NK-92 (cell line): ENCODE measurements around the gene IER2.

ENCODE experiments used
- DNase-seq: peaks from one replicate; lab custom pipeline; 2025; ENCODE audit not compliant: unreplicated experiment; lab: John Stamatoyannopoulos, UW

IER2 gene

DNA sequence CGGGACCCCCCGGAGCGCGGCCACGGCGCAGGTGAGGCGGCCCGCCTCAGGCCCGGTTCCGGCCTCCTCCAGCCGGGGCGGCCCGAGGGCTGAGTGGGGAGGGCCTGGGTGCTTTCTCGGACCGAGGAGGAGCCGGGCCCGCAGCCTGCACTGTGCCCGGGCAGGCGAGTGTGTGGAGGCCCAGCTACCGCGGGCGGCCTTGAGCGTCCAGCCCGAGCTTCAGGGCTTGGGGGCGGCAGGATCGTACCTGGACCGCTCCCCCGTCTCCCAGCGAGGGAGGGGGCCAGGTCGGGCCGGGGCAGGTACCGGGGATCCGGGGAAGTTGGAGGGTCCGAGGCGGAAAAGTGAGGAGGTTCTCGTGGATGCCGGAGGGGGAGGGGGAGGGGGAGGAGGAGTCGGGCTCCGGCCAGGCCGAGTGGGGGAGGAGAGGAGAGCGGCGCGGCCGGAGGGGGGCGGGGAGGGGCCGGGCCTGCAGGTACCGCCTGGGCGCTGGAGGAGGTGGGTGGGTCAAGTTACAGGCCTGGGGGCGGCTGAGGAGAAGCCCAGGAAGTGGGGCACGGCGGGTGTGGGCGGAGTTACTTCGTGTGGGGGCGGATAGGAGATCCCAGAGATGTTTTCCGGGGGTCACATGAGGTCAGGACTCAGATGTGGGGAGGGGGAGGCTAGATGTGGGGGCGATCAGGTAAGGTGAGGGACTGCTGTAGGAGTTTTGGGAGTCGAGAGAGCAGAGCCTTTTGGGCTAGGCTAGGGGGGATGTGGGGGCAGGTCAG is 31.6 kb upstream of the IER2 start:
- no peak for DNase-seq

DNA sequence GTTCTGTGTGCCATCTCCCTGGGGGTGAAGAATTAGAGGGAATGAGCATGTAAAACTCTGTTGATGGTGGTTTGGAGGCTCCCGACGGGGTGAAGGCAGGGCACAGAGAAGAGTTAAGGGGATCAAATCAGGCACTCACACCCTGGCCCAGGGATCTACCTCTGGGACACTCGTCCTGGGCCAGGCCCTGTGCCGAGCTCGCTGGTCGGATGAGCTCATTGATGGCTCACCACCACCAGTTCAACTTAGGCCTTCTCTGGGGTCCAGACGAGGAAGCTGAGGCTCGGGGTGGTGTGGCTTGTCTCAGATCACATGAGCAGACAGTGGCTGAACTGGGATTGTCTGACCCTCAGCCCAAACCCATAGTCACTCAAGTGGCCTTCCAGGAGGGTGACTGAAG is 30.6 kb upstream of the IER2 start:
- DNase-seq: no peak

DNA sequence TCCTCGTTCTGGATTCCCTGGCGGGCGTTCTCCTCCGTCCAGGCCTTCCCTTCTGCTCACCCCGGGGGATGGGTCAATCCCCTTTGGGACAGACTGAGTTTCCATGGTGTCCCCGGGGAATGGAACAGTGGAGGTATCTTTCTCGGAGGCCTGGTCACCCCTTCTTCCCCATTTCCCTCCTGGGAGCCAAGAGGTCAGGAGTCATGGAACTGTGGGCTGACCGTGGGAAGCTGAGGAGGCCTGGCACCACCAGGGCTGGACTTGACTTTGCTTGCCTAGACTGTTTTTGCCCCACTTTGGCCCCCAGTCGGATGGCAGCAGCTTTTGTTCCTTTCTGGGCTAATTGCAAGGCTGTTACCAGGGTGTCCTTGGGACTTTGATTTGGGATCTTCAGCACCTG is 30.2 kb upstream of the IER2 start:
- no peak for DNase-seq

DNA sequence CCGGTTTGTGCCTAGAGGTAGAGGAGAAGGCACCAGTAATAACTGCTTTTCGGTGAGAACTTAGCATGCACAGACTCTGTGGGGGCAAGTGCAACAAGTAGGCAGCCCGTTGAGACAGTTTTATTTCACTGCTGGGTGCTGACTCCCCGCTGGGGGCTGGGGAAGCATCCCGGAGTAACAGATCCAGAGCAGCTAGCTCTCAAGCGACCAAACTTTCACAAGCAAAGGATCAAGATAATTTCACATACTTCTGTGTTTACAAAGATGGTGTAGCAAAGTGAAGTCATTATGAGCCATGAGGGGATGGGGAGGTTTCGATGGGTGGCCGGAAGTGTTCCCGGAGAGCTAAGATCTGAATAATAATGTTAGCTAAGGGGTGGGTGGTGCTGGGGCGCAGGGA is 29.4 kb upstream of the IER2 start:
- no peak for DNase-seq

DNA sequence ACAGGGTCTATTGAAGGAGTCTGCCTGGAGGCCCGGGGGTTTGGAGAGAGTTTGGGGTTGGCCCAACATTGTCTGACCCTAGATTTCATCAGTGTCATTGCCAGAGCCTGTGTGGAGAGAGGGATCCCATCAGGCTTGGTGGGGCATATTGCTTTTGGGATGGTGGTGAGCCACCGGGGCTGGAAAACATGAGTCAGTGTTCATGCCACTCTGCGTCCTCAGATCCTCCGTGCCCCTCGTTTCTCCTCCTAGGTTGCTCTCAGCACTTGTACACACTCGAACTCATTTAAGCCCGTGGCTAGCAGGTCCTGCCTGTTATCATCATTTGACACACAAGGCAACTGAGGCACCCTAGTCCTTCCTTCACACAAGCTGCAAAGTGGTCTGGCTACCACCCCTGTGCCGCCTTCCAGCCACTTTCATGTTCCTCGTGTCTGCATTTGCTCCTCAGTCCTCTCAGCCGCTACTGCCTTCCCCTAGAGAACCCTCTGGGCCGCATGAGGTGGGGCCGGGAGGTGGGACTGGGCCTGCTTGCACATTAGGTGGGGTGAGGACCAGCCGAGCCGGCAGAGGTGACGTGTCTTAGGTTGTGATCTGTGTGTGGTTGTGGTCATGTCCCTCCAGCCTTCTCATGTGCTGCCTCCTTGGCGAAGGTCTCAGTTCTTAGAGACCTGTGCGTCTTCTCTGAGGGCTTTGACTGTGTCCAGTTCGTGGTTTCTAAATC is 28.5 kb upstream of the IER2 start:
- DNase-seq: no peak

DNA sequence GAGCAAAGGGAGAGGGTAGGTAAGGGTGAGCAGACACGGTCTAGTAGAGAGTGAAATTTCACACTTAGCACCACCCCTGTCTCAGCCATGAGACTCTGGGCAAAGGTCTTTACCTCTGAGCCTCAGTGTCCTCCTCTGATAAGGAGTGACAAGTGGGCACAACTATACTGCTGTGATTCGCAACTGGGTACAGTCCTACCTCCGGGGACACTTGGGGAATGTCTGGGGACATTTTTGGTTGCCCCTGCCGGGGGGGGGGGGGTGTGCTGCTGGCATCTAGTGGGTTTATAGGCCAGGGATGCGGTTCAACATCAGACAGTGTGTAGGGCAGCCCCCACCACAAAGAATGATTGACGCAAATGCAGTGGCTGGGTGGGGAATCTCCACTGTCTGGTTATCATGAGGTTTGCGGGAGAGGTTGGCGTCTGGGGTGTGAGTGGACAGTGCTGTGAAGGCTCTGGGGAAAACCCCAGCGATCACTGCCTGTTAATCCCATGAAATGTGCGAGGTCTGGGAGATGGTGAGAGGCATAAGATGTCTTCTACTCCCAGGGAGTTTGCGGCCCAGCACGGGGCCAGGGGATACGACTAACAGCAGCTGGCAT is 27.8 kb upstream of the IER2 start:
- no peak for DNase-seq

DNA sequence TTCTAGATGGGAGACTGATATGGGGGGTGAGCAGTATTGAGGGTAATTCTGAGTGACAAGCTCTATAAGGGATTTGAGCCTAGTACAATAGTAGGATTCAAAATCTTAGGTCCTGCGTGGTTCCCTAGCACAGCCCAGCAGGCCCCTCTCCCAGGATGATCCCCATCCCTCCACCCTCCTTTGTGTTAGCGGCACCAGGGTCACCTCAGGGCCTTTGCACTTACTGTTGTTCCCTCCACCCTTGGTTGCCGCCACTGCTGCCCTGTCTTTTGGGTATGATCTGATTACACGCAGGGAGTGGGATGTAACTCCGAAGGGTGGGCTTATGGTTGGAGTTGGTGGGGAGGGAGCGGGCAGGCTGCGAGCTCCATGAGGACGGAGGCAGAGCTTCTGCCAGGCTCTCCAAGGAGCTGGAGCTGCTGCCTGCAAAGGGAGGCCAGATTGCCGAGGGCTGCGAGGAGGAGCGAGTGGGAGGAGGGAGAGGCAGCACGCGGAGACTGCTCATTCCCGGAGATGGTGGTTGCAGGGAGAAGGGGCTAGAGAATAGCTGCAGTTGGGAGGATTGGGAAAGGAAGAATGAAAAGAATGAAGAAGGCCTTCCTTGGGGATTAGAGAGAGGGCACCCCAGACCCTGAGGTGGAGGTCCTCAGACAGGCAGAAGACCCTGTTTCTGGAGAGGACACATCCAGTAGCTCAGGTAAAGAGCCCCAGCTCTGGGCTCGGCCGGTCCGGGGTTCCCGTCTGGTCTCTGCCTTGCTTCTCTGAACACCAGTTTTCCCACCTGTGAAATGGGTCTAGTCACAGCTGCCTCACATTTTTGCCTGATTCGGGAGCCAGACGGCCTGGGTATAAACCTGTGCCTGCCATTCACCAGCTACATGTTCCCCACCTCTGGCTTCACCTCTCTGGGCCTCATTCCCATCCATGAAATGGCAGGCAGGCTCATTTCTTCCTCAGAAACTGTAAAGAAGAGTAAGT is 26.9 kb upstream of the IER2 start:
- no peak for DNase-seq

DNA sequence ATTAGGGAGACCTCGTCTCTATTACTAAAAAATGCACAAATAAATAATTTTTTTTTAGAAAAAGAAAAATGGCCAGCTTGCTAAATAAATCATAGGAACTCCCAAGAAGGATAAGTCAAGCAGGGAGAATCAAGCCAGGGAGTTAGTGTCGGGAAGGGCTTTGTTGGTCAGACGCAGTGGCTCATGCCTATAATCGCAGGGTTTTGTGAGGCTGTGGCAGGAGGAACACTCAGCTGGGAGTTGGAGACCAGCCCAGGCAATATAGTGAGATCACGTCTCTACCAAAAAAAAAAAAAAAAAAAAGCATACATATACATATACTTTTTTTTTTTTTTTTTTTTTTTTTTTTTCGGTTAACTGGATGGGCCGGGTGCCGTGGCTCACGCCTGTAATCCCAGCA is 23.2 kb upstream of the IER2 start:
- DNase-seq: no peak

DNA sequence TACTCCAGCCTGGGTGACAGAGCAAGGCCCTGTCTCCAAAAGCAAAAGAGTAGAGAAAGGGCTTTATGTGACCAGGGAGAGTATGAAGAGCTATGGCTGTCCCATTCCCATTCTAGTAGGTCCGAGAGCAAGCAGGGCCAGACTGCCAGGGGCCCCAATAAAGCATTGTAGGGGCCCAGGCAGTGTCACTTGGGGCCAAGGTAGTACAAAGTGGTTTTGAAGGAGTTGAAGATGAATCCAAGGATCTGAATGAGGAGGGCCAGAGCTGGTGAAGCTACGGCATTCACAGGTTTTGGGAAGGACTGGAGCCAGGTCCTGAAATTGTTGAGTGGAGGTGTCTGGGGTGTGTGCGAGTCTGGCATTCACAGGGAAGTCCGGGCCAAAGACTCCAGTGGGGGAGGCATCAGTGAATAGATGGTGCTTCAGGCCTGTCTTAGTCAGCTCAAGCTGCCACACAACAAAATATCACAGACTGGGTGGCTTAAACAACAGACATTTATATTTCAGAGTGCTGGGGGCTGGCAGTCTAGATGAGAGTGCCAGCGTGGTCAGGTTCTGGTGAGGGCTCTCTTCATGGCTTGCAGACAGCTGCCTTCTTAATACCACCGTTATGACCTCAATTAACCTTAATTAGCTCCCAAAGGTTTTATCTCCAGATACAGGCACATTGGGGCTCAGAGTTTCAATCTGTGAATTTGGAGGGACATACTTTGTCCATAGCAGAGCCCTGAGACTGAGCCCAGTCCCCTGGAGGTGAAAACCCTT is 22.2 kb upstream of the IER2 start:
- DNase-seq: no peak

DNA sequence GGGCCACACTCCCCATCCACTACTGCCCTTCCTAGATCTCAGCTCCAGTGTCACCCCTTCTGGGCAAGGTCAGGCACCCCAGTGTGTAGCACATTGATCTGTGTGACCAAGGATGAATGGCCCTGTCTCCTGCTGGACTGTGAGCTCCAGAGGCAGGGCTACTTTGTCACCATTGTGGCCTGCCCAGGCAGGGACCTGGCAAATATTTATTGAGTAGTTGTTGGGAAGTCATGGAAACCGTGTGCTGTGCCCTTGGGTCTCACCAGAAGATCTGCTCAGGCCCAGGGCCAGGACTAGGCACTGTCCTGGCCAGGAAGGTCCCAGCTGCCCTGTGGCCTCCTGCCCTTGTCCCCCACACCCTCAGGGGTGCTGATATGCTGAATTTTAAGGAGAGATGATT is 21.6 kb upstream of the IER2 start:
- no peak for DNase-seq

DNA sequence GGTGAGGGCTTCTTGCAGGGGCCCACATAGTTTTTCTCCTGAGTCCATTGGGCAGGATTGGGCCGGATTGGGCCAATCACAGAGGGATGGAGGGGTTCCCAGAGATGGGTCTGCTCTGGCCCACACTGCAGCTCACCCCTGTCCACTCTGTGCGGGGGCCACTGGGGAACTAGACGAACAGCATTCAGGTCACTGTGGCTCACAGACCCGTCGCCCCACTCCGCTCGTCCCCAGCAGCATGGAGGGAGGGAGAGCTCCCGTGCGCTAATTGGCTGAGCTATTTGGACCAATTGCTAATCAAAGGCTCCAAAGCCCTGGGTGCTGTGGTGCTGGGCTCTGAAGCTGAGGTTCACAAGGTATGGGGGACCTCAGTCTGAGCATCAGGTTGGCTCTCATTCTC is 20.8 kb upstream of the IER2 start:
- no peak for DNase-seq

DNA sequence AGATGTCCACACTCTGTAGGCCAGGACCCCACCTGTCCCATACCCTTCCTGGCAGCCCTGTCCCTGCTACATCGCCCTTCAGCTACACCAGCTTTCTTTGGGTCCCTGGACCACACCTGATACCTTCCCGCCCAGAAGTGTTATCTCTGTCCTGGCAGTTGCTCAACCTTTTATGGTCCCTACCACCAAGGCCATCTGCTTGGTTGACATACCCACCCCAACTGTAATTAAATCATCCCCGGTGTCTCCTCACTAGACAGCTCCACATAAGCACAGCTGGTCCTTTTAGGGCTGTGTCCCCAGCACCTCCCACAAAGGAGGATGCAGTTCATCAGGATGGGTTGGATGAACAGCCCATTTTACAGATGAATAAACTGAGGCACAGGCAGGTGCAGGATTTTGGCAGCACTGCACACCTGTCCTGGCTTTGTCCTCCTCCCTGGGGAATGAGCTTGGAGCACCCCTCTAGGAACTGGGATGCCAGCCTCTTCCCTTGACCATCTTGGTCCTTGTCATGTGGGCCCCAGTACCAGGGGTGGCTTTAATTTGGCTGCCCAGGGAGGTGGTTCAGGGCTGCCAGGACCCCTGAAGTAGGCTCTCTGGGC is 19.2 kb upstream of the IER2 start:
- no peak for DNase-seq

DNA sequence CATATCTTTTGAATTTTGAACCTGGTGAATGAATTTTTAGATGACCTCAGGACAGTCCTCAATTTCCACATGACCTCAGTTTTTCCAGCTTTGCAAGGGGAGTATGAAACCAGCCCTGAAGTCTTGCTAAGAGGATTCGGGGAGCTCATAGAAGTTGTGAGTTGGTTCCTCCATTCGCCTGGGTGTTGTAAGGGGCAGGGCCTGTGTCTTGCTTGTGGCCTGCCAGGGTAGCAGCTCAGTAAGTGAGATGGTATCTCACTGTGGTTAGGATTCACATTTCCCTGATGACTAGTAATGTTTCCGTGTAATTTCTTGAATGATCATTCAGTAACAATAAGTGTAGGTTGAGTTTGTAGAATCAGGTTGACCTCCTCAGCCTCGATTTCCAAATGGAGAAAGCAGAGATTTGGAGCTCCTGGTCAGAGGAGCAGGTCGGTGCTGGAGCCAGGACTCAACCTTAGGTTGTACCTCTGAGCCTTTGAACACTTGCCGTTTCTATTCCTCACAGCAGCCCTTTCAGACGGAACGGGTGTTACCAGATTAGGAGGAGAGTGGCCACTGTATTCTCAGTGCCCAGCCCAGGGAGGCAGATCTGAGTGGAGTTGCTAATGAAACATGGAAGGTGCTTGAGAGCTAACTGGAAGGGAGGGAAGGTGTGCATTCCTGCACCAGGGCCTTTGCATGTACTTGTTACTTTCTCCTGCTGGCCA is 17.6 kb upstream of the IER2 start:
- DNase-seq: no peak

DNA sequence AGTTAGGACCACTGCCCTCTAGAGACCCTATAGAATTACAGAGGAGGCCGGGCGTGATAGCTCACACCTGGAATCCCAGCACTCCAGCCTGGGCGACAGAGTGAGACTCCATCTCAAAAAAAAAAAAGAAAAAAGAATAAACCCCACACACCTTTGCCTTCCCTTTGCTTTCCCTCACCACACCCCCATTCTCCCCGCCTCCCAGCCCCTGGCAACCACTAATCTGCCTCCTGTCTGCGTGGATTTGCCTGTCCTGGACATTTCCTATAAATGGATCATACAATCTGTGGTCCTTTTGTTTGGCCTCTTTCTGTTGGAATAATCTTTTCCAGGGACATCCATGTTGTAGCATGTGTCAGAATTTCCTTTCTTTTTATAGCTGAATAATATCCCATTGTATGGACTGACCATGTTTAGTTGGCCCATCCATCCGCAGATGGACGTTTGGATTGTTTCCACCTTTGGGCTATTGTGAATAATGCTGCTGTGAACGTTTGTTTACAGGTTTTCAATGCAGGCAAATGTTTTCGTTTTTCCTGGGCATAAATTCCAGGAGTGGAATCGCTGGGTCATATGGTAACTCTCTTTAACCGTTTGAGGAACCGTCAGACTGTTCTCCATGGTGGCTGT is 16.9 kb upstream of the IER2 start:
- DNase-seq: no peak

DNA sequence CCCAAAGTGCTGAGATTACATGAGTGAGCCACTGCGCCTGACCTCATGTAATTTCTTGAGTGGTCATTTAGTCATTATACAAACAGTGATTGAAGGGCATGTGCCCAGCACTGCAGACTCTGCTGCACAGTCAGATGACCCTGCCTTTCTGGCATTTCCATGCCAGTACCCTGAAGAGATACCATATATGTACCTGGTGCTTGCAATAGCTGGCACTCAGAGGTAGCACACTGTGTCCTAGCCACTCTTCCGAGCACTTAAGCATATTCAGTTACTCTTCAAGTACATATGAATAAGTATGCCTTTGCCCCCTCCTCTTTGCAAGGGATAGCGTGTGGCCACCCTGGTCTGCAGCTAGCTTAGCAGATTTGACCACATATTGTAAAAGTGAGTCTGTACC is 15.6 kb upstream of the IER2 start:
- no peak for DNase-seq

DNA sequence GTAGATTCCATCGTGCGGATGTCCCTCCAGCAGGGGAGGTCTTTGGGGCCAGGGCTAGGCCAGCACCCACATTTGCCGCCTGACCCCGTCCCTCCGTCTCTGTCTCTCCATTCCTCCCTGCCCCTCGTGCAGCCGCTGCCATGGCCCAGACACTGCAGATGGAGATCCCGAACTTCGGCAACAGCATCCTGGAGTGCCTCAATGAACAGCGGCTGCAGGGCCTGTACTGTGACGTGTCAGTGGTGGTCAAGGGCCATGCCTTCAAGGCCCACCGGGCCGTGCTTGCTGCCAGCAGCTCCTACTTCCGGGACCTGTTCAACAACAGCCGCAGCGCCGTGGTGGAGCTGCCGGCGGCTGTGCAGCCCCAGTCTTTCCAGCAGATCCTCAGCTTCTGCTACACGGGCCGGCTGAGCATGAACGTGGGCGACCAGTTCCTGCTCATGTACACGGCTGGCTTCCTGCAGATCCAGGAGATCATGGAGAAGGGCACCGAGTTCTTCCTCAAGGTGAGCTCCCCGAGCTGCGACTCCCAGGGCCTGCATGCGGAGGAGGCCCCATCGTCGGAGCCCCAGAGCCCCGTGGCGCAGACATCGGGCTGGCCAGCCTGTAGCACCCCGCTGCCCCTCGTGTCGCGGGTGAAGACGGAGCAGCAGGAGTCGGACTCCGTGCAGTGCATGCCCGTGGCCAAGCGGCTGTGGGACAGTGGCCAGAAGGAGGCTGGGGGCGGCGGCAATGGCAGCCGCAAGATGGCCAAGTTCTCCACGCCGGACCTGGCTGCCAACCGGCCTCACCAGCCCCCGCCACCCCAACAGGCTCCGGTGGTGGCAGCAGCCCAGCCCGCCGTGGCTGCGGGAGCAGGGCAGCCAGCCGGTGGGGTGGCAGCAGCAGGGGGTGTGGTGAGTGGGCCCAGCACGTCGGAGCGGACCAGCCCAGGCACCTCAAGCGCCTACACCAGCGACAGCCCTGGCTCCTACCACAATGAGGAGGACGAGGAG is 14.8 kb upstream of the IER2 start:
- DNase-seq: no peak

DNA sequence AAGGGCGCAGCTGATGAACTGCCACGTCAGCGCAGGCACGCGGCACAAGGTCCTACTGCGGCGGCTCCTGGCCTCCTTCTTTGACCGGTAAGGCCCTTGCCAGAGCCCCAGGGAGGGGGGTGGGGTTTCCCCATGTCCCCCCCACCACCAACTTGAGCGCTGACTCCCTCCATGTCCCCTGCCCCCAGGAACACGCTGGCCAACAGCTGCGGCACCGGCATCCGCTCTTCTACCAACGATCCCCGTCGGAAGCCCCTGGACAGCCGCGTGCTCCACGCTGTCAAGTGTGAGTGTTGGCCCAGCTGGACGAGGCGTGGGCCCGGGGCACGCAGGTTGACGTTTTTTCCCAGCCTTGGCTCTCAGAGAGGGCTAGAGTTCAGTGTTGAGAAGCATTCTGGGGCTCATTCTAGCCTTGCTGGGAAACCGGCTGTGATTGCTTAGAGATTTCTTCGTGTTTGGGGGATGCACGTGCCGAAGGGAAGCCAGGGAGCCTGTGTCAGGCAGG is 12.9 kb upstream of the IER2 start:
- no peak for DNase-seq
